ENCODE measurements around the gene MAP4K1. TPM values are rescaled to one million over a fixed set of nuclear protein-coding genes. Genes with fewer than 3 reads are reported as not detected.
"Not testable (repeated sequence)": the region's sequence is repeated elsewhere in the genome, so short reads cannot be mapped to it uniquely, and the experiment has no call there.

The MAP4K1 gene
- total RNA-seq, 1 donor = 0.72 TPM

- no peak for TF ChIP-seq CTCF (IDR thresholded peaks at IDR 0.05; ENCODE audit: extremely low read depth, low read depth, low read length)
- H3K4me2 ChIP-seq (ENCODE audit: insufficient read depth, low read length) = no peak overlapping the region
- no peaks in the 10 kb centered on the region for H4K20me1 ChIP-seq (ENCODE audit: insufficient read depth, low read length)
- no peaks in the 10 kb centered on the region for H3K9me3 ChIP-seq (ENCODE audit: low read depth, low read length)
- H2AFZ ChIP-seq (ENCODE audit: low read length) = no peak overlapping the region
- H3K27me3 ChIP-seq (ENCODE audit: insufficient read depth, low read length) = no peaks in the 10 kb centered on the region
- no peak overlapping the region for H3K4me3 ChIP-seq (ENCODE audit: insufficient read depth, low read length)
- no peak overlapping the region for H3K27ac ChIP-seq (ENCODE audit: low read depth, low read length)
- no peaks in the 10 kb centered on the region for H3K4me1 ChIP-seq (ENCODE audit: insufficient read depth, low read length)
- DNase-seq (ENCODE audit: insufficient read length, low spot score, missing footprints) = peak; percentile 55
- H3K79me2 ChIP-seq (ENCODE audit: insufficient read depth, low read length) = no peaks in the 10 kb centered on the region
- H3K36me3 ChIP-seq (ENCODE audit: insufficient read depth, low read length) = no peaks in the 10 kb centered on the region
Observed at GRCh38 chr19:38557205-38557799, 60.5 kb downstream of the MAP4K1 start.

GRCh38 chr19:38556521-38557174 is 61.1 kb downstream of the MAP4K1 start:
- Histone ChIP-seq H3K27me3 (ENCODE audit: insufficient read depth, low read length) (no peaks in the 10 kb centered on the region), H3K9me3 (ENCODE audit: low read depth, low read length) (no peaks in the 10 kb centered on the region)
- DNase-seq (ENCODE audit: insufficient read length, low spot score, missing footprints) = no peak

GRCh38 chr19:38555200-38555599 is 62.6 kb downstream of the MAP4K1 start:
- no peak for TF ChIP-seq CTCF (IDR thresholded peaks at IDR 0.05; ENCODE audit: extremely low read depth, low read depth, low read length)
- no peak overlapping the region for H3K27ac ChIP-seq (ENCODE audit: low read depth, low read length)
- DNase-seq (ENCODE audit: insufficient read length, low spot score, missing footprints) = no peak
- H3K9me3 ChIP-seq (ENCODE audit: low read depth, low read length) = no peaks in the 10 kb centered on the region
- H3K79me2 ChIP-seq (ENCODE audit: insufficient read depth, low read length) = no peaks in the 10 kb centered on the region
- no peaks in the 10 kb centered on the region for H3K4me1 ChIP-seq (ENCODE audit: insufficient read depth, low read length)
- no peak overlapping the region for H3K4me3 ChIP-seq (ENCODE audit: insufficient read depth, low read length)
- no peak overlapping the region for H2AFZ ChIP-seq (ENCODE audit: low read length)
- H3K36me3 ChIP-seq (ENCODE audit: insufficient read depth, low read length) = no peaks in the 10 kb centered on the region
- no peaks in the 10 kb centered on the region for H3K27me3 ChIP-seq (ENCODE audit: insufficient read depth, low read length)
- no peaks in the 10 kb centered on the region for H4K20me1 ChIP-seq (ENCODE audit: insufficient read depth, low read length)
- H3K4me2 ChIP-seq (ENCODE audit: insufficient read depth, low read length) = no peak overlapping the region

More at GRCh38 chr19:38556521-38557174, 61.1 kb downstream of the MAP4K1 start:
- TF ChIP-seq CTCF (IDR thresholded peaks at IDR 0.05; ENCODE audit: extremely low read depth, low read depth, low read length) = peak; percentile 8
- no peak overlapping the region for H3K27ac ChIP-seq (ENCODE audit: low read depth, low read length)
- no peak overlapping the region for H3K4me3 ChIP-seq (ENCODE audit: insufficient read depth, low read length)
- no peak overlapping the region for H2AFZ ChIP-seq (ENCODE audit: low read length)
- no peaks in the 10 kb centered on the region for H3K4me1 ChIP-seq (ENCODE audit: insufficient read depth, low read length)
- H4K20me1 ChIP-seq (ENCODE audit: insufficient read depth, low read length) = no peaks in the 10 kb centered on the region
- H3K36me3 ChIP-seq (ENCODE audit: insufficient read depth, low read length) = no peaks in the 10 kb centered on the region
- no peaks in the 10 kb centered on the region for H3K79me2 ChIP-seq (ENCODE audit: insufficient read depth, low read length)
- H3K4me2 ChIP-seq (ENCODE audit: insufficient read depth, low read length) = no peak overlapping the region

GRCh38 chr19:38554676-38555141 is 63.0 kb downstream of the MAP4K1 start:
- Histone ChIP-seq H3K4me1 (ENCODE audit: insufficient read depth, low read length) (no peaks in the 10 kb centered on the region), H3K36me3 (ENCODE audit: insufficient read depth, low read length) (no peaks in the 10 kb centered on the region), H3K4me2 (ENCODE audit: insufficient read depth, low read length) (no peak overlapping the region), H3K4me3 (ENCODE audit: insufficient read depth, low read length) (no peak overlapping the region), H3K27me3 (ENCODE audit: insufficient read depth, low read length) (no peaks in the 10 kb centered on the region), H3K27ac (ENCODE audit: low read depth, low read length) (no peak overlapping the region), H4K20me1 (ENCODE audit: insufficient read depth, low read length) (no peaks in the 10 kb centered on the region), H3K9me3 (ENCODE audit: low read depth, low read length) (no peaks in the 10 kb centered on the region), H2AFZ (ENCODE audit: low read length) (no peak overlapping the region), H3K79me2 (ENCODE audit: insufficient read depth, low read length) (no peaks in the 10 kb centered on the region)
- no peak for TF ChIP-seq CTCF (IDR thresholded peaks at IDR 0.05; ENCODE audit: extremely low read depth, low read depth, low read length)
- DNase-seq (ENCODE audit: insufficient read length, low spot score, missing footprints) = no peak

- not testable (repeated sequence) for H3K9me3 ChIP-seq (ENCODE audit: low read depth, low read length); H3K27ac ChIP-seq (ENCODE audit: low read depth, low read length); H3K4me1 ChIP-seq (ENCODE audit: insufficient read depth, low read length); H4K20me1 ChIP-seq (ENCODE audit: insufficient read depth, low read length); H3K4me3 ChIP-seq (ENCODE audit: insufficient read depth, low read length); H3K4me2 ChIP-seq (ENCODE audit: insufficient read depth, low read length); H2AFZ ChIP-seq (ENCODE audit: low read length); H3K79me2 ChIP-seq (ENCODE audit: insufficient read depth, low read length); H3K27me3 ChIP-seq (ENCODE audit: insufficient read depth, low read length); H3K36me3 ChIP-seq (ENCODE audit: insufficient read depth, low read length); DNase-seq (ENCODE audit: insufficient read length, low spot score, missing footprints)
Observed at GRCh38 chr19:38553239-38553638, 64.5 kb downstream of the MAP4K1 start.

Measured in osteoblast (primary cell).